K562 (cell line): ENCODE data around the gene PSMA5. TPM values are rescaled to one million over a fixed set of nuclear protein-coding genes. Genes with fewer than 3 reads are reported as not detected.

Experiments used
- BMI1 ChIP-seq: fragments of 150-350 bp; IDR thresholded peaks from 2 replicates; pipeline ENCODE4 v1.6.1; 2014; ENCODE audit warnings: low read length
- ETS1 ChIP-seq: conservative IDR thresholded peaks from 2 replicates; pipeline ENCODE4 v1.6.1; 2011; ENCODE audit warnings: low read depth, mild to moderate bottlenecking, low read length; ENCODE audit not compliant: control insufficient read depth
- HNRNPUL1 ChIP-seq: fragments of 200-400 bp; formaldehyde crosslinking; IDR thresholded peaks from 2 replicates; pipeline ENCODE4 v1.6.1; 2017; ENCODE audit warnings: low read length
- JUNB ChIP-seq: fragments of 450-650 bp; formaldehyde crosslinking; conservative IDR thresholded peaks from 2 replicates; pipeline ENCODE4 v1.4.0; 2020; ENCODE audit warnings: mild to moderate bottlenecking
- MBD2 ChIP-seq: sonication (generic); IDR thresholded peaks from 2 replicates; pipeline ENCODE4 v1.6.1; 2016; ENCODE audit warnings: low read depth, borderline replicate concordance
- MNT ChIP-seq, 2 experiments: fragments of 450-650 bp; conservative IDR thresholded peaks; 2 replicates each; pipeline ENCODE4 v1.6.1; 2017; ENCODE audit warnings: mild to moderate bottlenecking in 2 of 2, moderate library complexity in 2 of 2
- MXD1 ChIP-seq: fragments of 250-450 bp; sonication (Bioruptor Pico); IDR thresholded peaks from 2 replicates; pipeline ENCODE4 v1.8.0; 2021; ENCODE audit warnings: borderline replicate concordance, mild to moderate bottlenecking, moderate library complexity; ENCODE audit not compliant: poor library complexity, severe bottlenecking
- PBX2 ChIP-seq, 2 experiments: IDR thresholded peaks in 1 of 2; conservative IDR thresholded peaks in 1 of 2; 2 replicates each; pipeline ENCODE4 v1.6.1; 2016; ENCODE audit warnings: low read depth in 2 of 2, mild to moderate bottlenecking in 1 of 2, missing compliant biosample characterization in 1 of 2, missing genetic modification characterization in 1 of 2, moderate library complexity in 1 of 2
- PCBP1 ChIP-seq: fragments of 200-400 bp; formaldehyde crosslinking; IDR thresholded peaks from 2 replicates; pipeline ENCODE4 v1.6.1; 2018; ENCODE audit warnings: mild to moderate bottlenecking, low read depth, low read length; ENCODE audit not compliant: poor library complexity, severe bottlenecking
- PHF21A ChIP-seq: fragments of 450-650 bp; IDR thresholded peaks from 2 replicates; pipeline ENCODE4 v1.6.1; 2017; ENCODE audit warnings: low read depth, borderline replicate concordance
- PPARD ChIP-seq: fragments of 250-450 bp; sonication (Bioruptor Pico); IDR thresholded peaks from 2 replicates; pipeline ENCODE4 v1.8.0; 2022; ENCODE audit warnings: inconsistent platforms, mild to moderate bottlenecking, moderate library complexity
- RHOXF2B ChIP-seq: fragments of 250-450 bp; sonication (Bioruptor Pico); conservative IDR thresholded peaks from 2 replicates; pipeline ENCODE4 v1.5.1; 2021
- RNF2 ChIP-seq: sonication (generic); IDR thresholded peaks from 2 replicates; pipeline ENCODE4 v1.6.1; 2016
- SMAD3 ChIP-seq: fragments of 450-650 bp; formaldehyde crosslinking; conservative IDR thresholded peaks from 2 replicates; pipeline ENCODE4 v1.4.0; 2020; ENCODE audit warnings: mild to moderate bottlenecking
- SMARCA4 ChIP-seq: fragments of 450-650 bp; IDR thresholded peaks from 2 replicates; pipeline ENCODE4 v1.6.1; 2016
- SMARCC2 ChIP-seq: fragments of 450-650 bp; IDR thresholded peaks from 2 replicates; pipeline ENCODE4 v1.6.1; 2017; ENCODE audit warnings: antibody characterized with exemption, moderate library complexity, mild to moderate bottlenecking, low read depth
- SNIP1 ChIP-seq: fragments of 450-650 bp; IDR thresholded peaks from 2 replicates; pipeline ENCODE4 v1.7.1; 2017; ENCODE audit warnings: low read depth, mild to moderate bottlenecking
- ZNF511 ChIP-seq: sonication (generic); formaldehyde crosslinking; IDR thresholded peaks from 2 replicates; pipeline ENCODE4 v1.8.0; 2022; ENCODE audit warnings: mild to moderate bottlenecking, missing genetic modification reagents
- ZNF740 ChIP-seq, 3 experiments: fragments of 200-800 bp in 1 of 3; sonication (Bioruptor generic) in 1 of 3; sonication (generic) in 1 of 3; formaldehyde crosslinking in 1 of 3; IDR thresholded peaks; 2 replicates each; pipeline versions ENCODE4 v1.6.1 to v1.8.0; 2016 to 2022; ENCODE audit warnings: mild to moderate bottlenecking in 2 of 3, missing compliant biosample characterization in 2 of 3, missing genetic modification characterization in 2 of 3, missing genetic modification reagents in 1 of 3
- polyA plus RNA-seq, 8 experiments: library from polyadenylated mRNA; depleted of rRNA in 4 of 8; stranded (reverse) in 5 of 8; unstranded in 3 of 8; fragments of >200 nt; fragmentation: Nextera tagmentation in 2 of 8; fragmentation: Illumina TruSeq in 1 of 8; extraction: Ambion mirVana in 2 of 8; extraction: Trizol in 1 of 8; gene quantifications; 2 replicates each; pipeline versions ENCODE4 v1.2.1 to v1.2.3, GENCODE V29; 2011 to 2014; ENCODE audit warnings: inconsistent platforms in 1 of 8, missing spikeins in 1 of 8
- total RNA-seq, 7 experiments: library from RNA; depleted of rRNA in 6 of 7; stranded (reverse); fragments of >200 nt in 6 of 7; fragmentation: Illumina TruSeq in 2 of 7; extraction: Trizol in 2 of 7; gene quantifications; 2 replicates each; pipeline versions ENCODE4 v1.2.1 to v1.2.3, GENCODE V29; 2011 to 2021; ENCODE audit warnings: low replicate concordance in 1 of 7

Gene PSMA5
- total and polyA plus RNA-seq, 9 of the 15 experiments (the other 6 are each of a cell fraction or from before 2014, with no cell fraction given) = 82.6 to 542 (median 287) TPM

- TF ChIP-seq ZNF740 (CRISPR knock-in tag; IDR thresholded peaks at IDR 0.05) = no peak
- TF ChIP-seq ZNF740 (tag; IDR thresholded peaks at IDR 0.05) = no peak
- no peak for TF ChIP-seq SNIP1
- TF ChIP-seq JUNB (CRISPR knock-in tag) = no peak
- 0 out of 4 replicates have a peak, but pooled peaks of 1 of the 2 experiments have one; percentile 29 for TF ChIP-seq MNT (conservative IDR thresholded peaks at IDR 0.05)
- no peak for TF ChIP-seq SMAD3 (CRISPR knock-in tag)
- TF ChIP-seq PBX2 (CRISPR knock-in tag; IDR thresholded peaks at IDR 0.05; ENCODE audit: low read depth) = no peak
- TF ChIP-seq PBX2 (tag; conservative IDR thresholded peaks at IDR 0.05; ENCODE audit: low read depth) = no peak
- TF ChIP-seq SMARCC2 = no peak
- no peak for TF ChIP-seq RNF2
- no peak for TF ChIP-seq PPARD (CRISPR knock-in tag)
- TF ChIP-seq PHF21A = no peak
- no peak for TF ChIP-seq SMARCA4
- no peak for TF ChIP-seq ZNF511
- TF ChIP-seq MXD1 (CRISPR knock-in tag) = no peak
- no peak for TF ChIP-seq PCBP1
- TF ChIP-seq RHOXF2B = no peak
- TF ChIP-seq BMI1 = no peak
- TF ChIP-seq HNRNPUL1 = no peak
- peak; percentile 47; the same call in 1 of the 2 replicates for TF ChIP-seq ETS1
- no peak for TF ChIP-seq MBD2
These were observed 40.4 kb upstream of the PSMA5 start, which contains the start of gene SYPL2 (continued) for GRCh38 chr1:109466452-109467300.
